ENCODE measurements around the gene C8B. TPM values are rescaled to one million over a fixed set of nuclear protein-coding genes. Genes with fewer than 3 reads are reported as not detected.

C8B gene
- total and polyA plus RNA-seq, 9 of the 15 experiments (the other 6 are each of a cell fraction or from before 2014, with no cell fraction given), result not detected

DNA sequence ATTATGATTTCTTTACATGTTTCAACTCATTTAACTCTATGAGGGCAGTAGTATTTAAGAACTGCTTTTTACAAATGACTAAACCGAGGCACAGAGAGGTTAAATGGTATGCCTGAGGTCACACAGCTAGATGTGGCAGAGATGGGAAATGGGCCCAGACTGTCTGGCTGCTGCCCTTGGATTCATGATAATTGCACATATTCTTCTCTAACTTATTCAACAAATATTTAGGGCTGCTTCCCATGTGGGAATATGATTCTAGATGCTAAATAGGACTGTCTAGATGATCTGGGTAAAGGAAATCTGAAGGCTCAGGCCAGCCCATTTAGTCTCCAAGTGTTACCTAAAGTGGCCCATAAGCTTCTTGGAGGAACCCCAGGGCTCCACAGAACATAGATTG, 85.0 kb downstream of the C8B start (continued):
- TF ChIP-seq, protein P1, sequence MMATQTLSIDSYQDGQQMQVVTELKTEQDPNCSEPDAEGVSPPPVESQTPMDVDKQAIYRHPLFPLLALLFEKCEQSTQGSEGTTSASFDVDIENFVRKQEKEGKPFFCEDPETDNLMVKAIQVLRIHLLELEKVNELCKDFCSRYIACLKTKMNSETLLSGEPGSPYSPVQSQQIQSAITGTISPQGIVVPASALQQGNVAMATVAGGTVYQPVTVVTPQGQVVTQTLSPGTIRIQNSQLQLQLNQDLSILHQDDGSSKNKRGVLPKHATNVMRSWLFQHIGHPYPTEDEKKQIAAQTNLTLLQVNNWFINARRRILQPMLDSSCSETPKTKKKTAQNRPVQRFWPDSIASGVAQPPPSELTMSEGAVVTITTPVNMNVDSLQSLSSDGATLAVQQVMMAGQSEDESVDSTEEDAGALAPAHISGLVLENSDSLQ (IDR thresholded peaks at IDR 0.05), result no peak
- no peak for TF ChIP-seq ZNF197 (CRISPR knock-in tag; IDR thresholded peaks at IDR 0.05; ENCODE audit: low read depth)
- TF ChIP-seq, protein P2, sequence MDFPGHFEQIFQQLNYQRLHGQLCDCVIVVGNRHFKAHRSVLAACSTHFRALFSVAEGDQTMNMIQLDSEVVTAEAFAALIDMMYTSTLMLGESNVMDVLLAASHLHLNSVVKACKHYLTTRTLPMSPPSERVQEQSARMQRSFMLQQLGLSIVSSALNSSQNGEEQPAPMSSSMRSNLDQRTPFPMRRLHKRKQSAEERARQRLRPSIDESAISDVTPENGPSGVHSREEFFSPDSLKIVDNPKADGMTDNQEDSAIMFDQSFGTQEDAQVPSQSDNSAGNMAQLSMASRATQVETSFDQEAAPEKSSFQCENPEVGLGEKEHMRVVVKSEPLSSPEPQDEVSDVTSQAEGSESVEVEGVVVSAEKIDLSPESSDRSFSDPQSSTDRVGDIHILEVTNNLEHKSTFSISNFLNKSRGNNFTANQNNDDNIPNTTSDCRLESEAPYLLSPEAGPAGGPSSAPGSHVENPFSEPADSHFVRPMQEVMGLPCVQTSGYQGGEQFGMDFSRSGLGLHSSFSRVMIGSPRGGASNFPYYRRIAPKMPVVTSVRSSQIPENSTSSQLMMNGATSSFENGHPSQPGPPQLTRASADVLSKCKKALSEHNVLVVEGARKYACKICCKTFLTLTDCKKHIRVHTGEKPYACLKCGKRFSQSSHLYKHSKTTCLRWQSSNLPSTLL (IDR thresholded peaks at IDR 0.05), result no peak
- no peak for TF ChIP-seq ZNF174 (CRISPR knock-in tag; IDR thresholded peaks at IDR 0.05)
- no peak for TF ChIP-seq BACH1 (tag; IDR thresholded peaks at IDR 0.05)

Other genes starting within 250 kb of the C8B start
- gene FYB2, start 146.6 kb downstream of the C8B start, total RNA-seq (2014; rRNA removed), result not detected in 2 replicates
- not detected in 2 replicates for gene FYB2, start 146.6 kb downstream of the C8B start, total RNA-seq (2014; rRNA removed; fragmentation: Illumina TruSeq; extraction: Trizol)
- gene FYB2, start 146.6 kb downstream of the C8B start, total RNA-seq (2015; rRNA removed; fragmentation: Illumina TruSeq; extraction: Trizol), result not detected in 2 replicates
- not detected in 2 replicates for gene FYB2, start 146.6 kb downstream of the C8B start, total RNA-seq (2021)
- not detected in 2 replicates for gene FYB2, start 146.6 kb downstream of the C8B start, polyA plus RNA-seq (2011; rRNA removed)
- gene FYB2, start 146.6 kb downstream of the C8B start, polyA plus RNA-seq (2014; fragmentation: Illumina TruSeq; extraction: Trizol), result not detected in 2 replicates
- not detected for gene FYB2, start 146.6 kb downstream of the C8B start, polyA plus RNA-seq (2014; fragmentation: Nextera tagmentation; extraction: Ambion mirVana)
- not detected in 2 replicates for gene FYB2, start 146.6 kb downstream of the C8B start, polyA plus RNA-seq (2014; rRNA removed)
- gene C8A, start 111.2 kb downstream of the C8B start, total RNA-seq (2014; rRNA removed), result not detected in 2 replicates
- not detected in 2 replicates for gene C8A, start 111.2 kb downstream of the C8B start, total RNA-seq (2014; rRNA removed; fragmentation: Illumina TruSeq; extraction: Trizol)
- not detected in 2 replicates for gene C8A, start 111.2 kb downstream of the C8B start, total RNA-seq (2015; rRNA removed; fragmentation: Illumina TruSeq; extraction: Trizol)
- gene C8A, start 111.2 kb downstream of the C8B start, total RNA-seq (2021), result 0.09 TPM in 1 of 2 replicates, not detected in the other
- not detected in 2 replicates for gene C8A, start 111.2 kb downstream of the C8B start, polyA plus RNA-seq (2011; rRNA removed)
- not detected in 2 replicates for gene C8A, start 111.2 kb downstream of the C8B start, polyA plus RNA-seq (2014; fragmentation: Illumina TruSeq; extraction: Trizol)
- gene C8A, start 111.2 kb downstream of the C8B start, polyA plus RNA-seq (2014; fragmentation: Nextera tagmentation; extraction: Ambion mirVana), result not detected
- gene C8A, start 111.2 kb downstream of the C8B start, polyA plus RNA-seq (2014; rRNA removed), result not detected in 2 replicates